HG03521 (cell line): ENCODE results near the gene SYTL1.
"Not testable (repeated sequence)": the region's sequence is repeated elsewhere in the genome, so short reads cannot be mapped to it uniquely, and the experiment has no call there.

Experiments used
- ATAC-seq: cut with Tn5 transposase; IDR thresholded peaks from one replicate; pipeline ENCODE4 v1.9.1; 2021; ENCODE audit warnings: mild to moderate bottlenecking, moderate library complexity; ENCODE audit not compliant: unreplicated experiment

Gene SYTL1

GRCh38 chr1:27381969-27382762 lies 40.3 kb downstream of the SYTL1 start:
- ATAC-seq = no peak

GRCh38 chr1:27383039-27383605 lies 41.3 kb downstream of the SYTL1 start, which contains the start of gene CD164L2:
Gene CD164L2 (minus strand): TSS chr1:27383333. CDS start chr1:27383239, 94 bp downstream.
- no peak for ATAC-seq

GRCh38 chr1:27383661-27384060 lies 41.8 kb downstream of the SYTL1 start:
- ATAC-seq = no peak

- not testable (repeated sequence) for ATAC-seq
These were observed 43.0 kb downstream of the SYTL1 start for GRCh38 chr1:27384797-27385196.

- no peak for ATAC-seq
These were observed 46.6 kb downstream of the SYTL1 start for GRCh38 chr1:27388337-27389005.

GRCh38 chr1:27391511-27392095 lies 49.8 kb downstream of the SYTL1 start:
- no peak for ATAC-seq

GRCh38 chr1:27392096-27392777 lies 50.4 kb downstream of the SYTL1 start, which contains the start of gene GPR3:
Gene GPR3 (plus strand): TSS chr1:27392622. CDS start chr1:27393799, 1,177 bp downstream.
- peak; percentile 63 for ATAC-seq

GRCh38 chr1:27392778-27393635 lies 51.2 kb downstream of the SYTL1 start:
- no peak for ATAC-seq

GRCh38 chr1:27393641-27394281 lies 51.9 kb downstream of the SYTL1 start:
- ATAC-seq = no peak

GRCh38 chr1:27394282-27394658 lies 52.4 kb downstream of the SYTL1 start:
- ATAC-seq = no peak

GRCh38 chr1:27394925-27395324 lies 53.1 kb downstream of the SYTL1 start:
- ATAC-seq = no peak

- no peak for ATAC-seq
These were observed 53.8 kb downstream of the SYTL1 start for GRCh38 chr1:27395441-27396195.

- ATAC-seq = no peak
These were observed 55.3 kb downstream of the SYTL1 start for GRCh38 chr1:27397110-27397509.

GRCh38 chr1:27397749-27398148 lies 55.9 kb downstream of the SYTL1 start:
- no peak for ATAC-seq

- no peak for ATAC-seq
These were observed 56.8 kb downstream of the SYTL1 start for GRCh38 chr1:27398405-27399149.

GRCh38 chr1:27399251-27400025 lies 57.6 kb downstream of the SYTL1 start:
- ATAC-seq = no peak
